Osteocyte (in vitro differentiated cells): ENCODE measurements around the gene ADH5. TPM values are rescaled to one million over a fixed set of nuclear protein-coding genes. Genes with fewer than 3 reads are reported as not detected.
"Not testable (repeated sequence)": the region's sequence is repeated elsewhere in the genome, so short reads cannot be mapped to it uniquely, and the experiment has no call there.

Source experiments
- DNase-seq: peaks from one replicate; pipeline ENCODE4 v3.0.0; 2021; ENCODE audit warnings: mixed read lengths; ENCODE audit not compliant: unreplicated experiment; ENCODE audit errors: extremely low spot score
- H3K27ac Mint-ChIP-seq: one replicate; pipeline ENCODE4 v1.8.0; 2021; ENCODE audit warnings: mild to moderate bottlenecking, mixed read lengths; ENCODE audit not compliant: unreplicated experiment
- H3K27me3 Mint-ChIP-seq: one replicate; pipeline ENCODE4 v1.8.0; 2021; ENCODE audit warnings: mixed read lengths; ENCODE audit not compliant: unreplicated experiment
- H3K36me3 Mint-ChIP-seq: one replicate; pipeline ENCODE4 v1.8.0; 2021; ENCODE audit warnings: mixed read lengths; ENCODE audit not compliant: unreplicated experiment
- H3K4me1 Mint-ChIP-seq: one replicate; pipeline ENCODE4 v1.8.0; 2021; ENCODE audit warnings: mixed read lengths; ENCODE audit not compliant: unreplicated experiment
- H3K4me3 Mint-ChIP-seq: one replicate; pipeline ENCODE4 v1.8.0; 2021; ENCODE audit warnings: mild to moderate bottlenecking, moderate library complexity, mixed read lengths; ENCODE audit not compliant: unreplicated experiment
- H3K9me3 Mint-ChIP-seq: one replicate; pipeline ENCODE4 v1.8.0; 2021; ENCODE audit warnings: mixed read lengths; ENCODE audit not compliant: unreplicated experiment
- total RNA-seq: library from RNA; stranded (reverse); gene quantifications from 2 replicates; pipeline ENCODE4 v1.2.1, GENCODE V29; 2021
- TF ChIP-seq, protein P1 (sequence below): fragments of 200-600 bp; sonication (generic); IDR thresholded peaks from 2 replicates; pipeline ENCODE4 v1.5.0; 2021; ENCODE audit warnings: antibody characterized with exemption, mild to moderate bottlenecking, moderate library complexity

Gene ADH5
- total RNA-seq, 1 donor from 2014 or later = 136 TPM

GRCh38 chr4:99091216-99091575 lies 2.6 kb upstream of the ADH5 start:
- H3K4me3 Mint-ChIP-seq = peak overlapping the region; percentile 67
- DNase-seq = no peak
- peaks cover 39% of the 10 kb centered on the region for H3K4me1 Mint-ChIP-seq
- no peaks in the 10 kb centered on the region for H3K9me3 Mint-ChIP-seq
- H3K36me3 Mint-ChIP-seq = peaks cover 4% of the 10 kb centered on the region
- peak overlapping the region; percentile 90 for H3K27ac Mint-ChIP-seq
- no peaks in the 10 kb centered on the region for H3K27me3 Mint-ChIP-seq
- TF ChIP-seq, protein P1, sequence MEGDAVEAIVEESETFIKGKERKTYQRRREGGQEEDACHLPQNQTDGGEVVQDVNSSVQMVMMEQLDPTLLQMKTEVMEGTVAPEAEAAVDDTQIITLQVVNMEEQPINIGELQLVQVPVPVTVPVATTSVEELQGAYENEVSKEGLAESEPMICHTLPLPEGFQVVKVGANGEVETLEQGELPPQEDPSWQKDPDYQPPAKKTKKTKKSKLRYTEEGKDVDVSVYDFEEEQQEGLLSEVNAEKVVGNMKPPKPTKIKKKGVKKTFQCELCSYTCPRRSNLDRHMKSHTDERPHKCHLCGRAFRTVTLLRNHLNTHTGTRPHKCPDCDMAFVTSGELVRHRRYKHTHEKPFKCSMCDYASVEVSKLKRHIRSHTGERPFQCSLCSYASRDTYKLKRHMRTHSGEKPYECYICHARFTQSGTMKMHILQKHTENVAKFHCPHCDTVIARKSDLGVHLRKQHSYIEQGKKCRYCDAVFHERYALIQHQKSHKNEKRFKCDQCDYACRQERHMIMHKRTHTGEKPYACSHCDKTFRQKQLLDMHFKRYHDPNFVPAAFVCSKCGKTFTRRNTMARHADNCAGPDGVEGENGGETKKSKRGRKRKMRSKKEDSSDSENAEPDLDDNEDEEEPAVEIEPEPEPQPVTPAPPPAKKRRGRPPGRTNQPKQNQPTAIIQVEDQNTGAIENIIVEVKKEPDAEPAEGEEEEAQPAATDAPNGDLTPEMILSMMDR = no peak

DNA sequence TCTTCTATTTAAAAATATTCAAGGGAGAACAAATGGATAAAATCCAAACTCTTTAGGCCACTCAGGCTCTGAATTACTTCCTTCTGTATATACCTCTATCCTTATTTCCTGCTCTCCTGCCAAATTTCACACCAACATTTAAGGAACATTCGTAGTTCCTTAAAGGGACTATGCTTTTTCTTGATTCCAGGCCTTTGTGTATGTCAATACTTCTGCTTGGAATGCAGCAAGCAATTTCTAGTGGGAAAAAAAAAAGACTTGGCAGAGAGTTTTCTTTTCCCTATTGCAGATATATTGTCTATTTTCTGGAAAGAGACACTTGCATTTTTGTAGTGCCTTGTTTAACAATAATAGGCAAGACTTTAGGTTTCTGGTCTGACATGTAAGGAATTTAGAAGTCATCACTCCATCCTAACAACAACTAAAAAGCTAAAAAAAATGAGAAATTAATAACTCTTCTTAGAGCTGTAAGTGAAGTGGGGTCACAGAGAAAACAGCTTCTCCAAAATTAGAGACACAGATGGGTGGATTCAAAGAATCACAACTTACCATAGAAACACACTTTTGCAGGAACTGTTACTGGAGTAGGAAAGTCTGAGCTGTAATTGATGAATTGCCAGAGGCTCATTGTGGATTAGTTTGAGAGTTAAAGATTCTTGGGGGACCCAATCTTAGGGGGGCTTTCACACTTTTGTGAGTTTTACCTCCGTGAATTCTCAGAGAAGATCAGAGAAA lies 2.1 kb upstream of the ADH5 start:
- H3K27me3 Mint-ChIP-seq = no peaks in the 10 kb centered on the region
- peak overlapping the region; percentile 67 for H3K4me3 Mint-ChIP-seq
- no peak for DNase-seq
- peaks cover 5% of the 10 kb centered on the region for H3K36me3 Mint-ChIP-seq
- H3K4me1 Mint-ChIP-seq = peaks cover 41% of the 10 kb centered on the region
- H3K27ac Mint-ChIP-seq = peak overlapping the region; percentile 90
- TF ChIP-seq, protein P1 = no peak
- H3K9me3 Mint-ChIP-seq = no peaks in the 10 kb centered on the region

- no peaks in the 10 kb centered on the region for H3K27me3 Mint-ChIP-seq
- TF ChIP-seq, protein P1 = no peak
- peak overlapping the region; percentile 99 for H3K27ac Mint-ChIP-seq
- DNase-seq = no peak
- H3K4me3 Mint-ChIP-seq = peak overlapping the region; percentile 96
- no peaks in the 10 kb centered on the region for H3K9me3 Mint-ChIP-seq
- peaks cover 25% of the 10 kb centered on the region for H3K36me3 Mint-ChIP-seq
- H3K4me1 Mint-ChIP-seq = peaks cover 44% of the 10 kb centered on the region
Observed at GRCh38 chr4:99088023-99088449, 552 bp downstream of the ADH5 start.

DNA sequence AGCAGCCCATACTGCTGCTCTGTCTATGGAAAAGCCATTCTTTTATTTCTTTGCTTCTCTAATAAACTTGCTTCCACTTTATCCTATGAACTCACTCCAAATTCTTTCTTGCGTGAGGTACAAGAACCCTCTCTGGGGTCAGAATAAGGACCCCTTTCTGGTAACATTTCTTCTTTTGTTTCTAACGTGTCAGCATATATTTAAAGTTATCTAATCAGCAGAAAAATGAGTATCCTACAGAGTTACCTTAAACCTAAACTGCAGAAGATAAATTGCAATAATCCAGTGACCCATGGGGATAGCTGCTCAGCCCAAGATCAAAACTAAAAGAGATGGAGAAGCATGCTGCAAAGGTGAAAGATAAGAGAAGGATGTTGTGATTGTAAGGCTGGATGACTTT lies 4.0 kb downstream of the ADH5 start:
- DNase-seq = no peak
- Mint-ChIP-seq H3K27me3 (no peaks in the 10 kb centered on the region), H3K4me1 (peaks cover 21% of the 10 kb centered on the region), H3K36me3 (peaks cover 50% of the 10 kb centered on the region), H3K27ac (no peak overlapping the region), H3K9me3 (no peaks in the 10 kb centered on the region), H3K4me3 (no peak overlapping the region)
- TF ChIP-seq, protein P1 = no peak

DNA sequence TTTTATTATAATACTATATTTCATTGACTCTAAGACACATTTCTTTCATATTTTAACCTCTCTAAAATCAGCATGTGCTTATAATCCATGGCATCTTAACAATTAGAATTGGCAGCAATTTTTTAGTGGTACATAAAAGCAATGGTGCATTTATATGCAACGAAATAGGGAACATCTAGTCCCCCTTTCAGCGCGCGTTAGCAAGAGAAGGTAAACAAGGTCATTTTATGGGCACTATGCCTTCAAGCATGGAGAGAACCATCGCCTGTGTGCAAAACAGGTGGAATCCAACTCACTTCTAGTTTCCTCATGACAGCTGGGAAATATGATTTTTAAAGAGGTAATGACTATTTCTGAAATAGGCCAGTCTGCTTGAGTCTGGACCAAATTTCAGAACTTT lies 6.4 kb downstream of the ADH5 start:
- no peak overlapping the region for H3K27ac Mint-ChIP-seq
- H3K27me3 Mint-ChIP-seq = no peaks in the 10 kb centered on the region
- no peak for DNase-seq
- H3K4me1 Mint-ChIP-seq = peaks cover 12% of the 10 kb centered on the region
- H3K36me3 Mint-ChIP-seq = peaks cover 66% of the 10 kb centered on the region
- H3K4me3 Mint-ChIP-seq = no peak overlapping the region
- no peaks in the 10 kb centered on the region for H3K9me3 Mint-ChIP-seq
- TF ChIP-seq, protein P1 = no peak

GRCh38 chr4:99080869-99081268 lies 7.7 kb downstream of the ADH5 start:
- not testable (repeated sequence) for DNase-seq, H3K27ac Mint-ChIP-seq, H3K4me1 Mint-ChIP-seq, H3K4me3 Mint-ChIP-seq, H3K27me3 Mint-ChIP-seq, H3K9me3 Mint-ChIP-seq
- peaks cover 68% of the 10 kb centered on the region for H3K36me3 Mint-ChIP-seq
